HG02759 (cell line): Measurements from ENCODE around the gene FUT7.
A peak's percentile ranks its signal among the peaks of the same experiment; 100 is the strongest.
"Not testable (repeated sequence)": the region's sequence is repeated elsewhere in the genome, so short reads cannot be mapped to it uniquely, and the experiment has no call there.

Source experiments
- ATAC-seq: cut with Tn5 transposase; IDR thresholded peaks from one replicate; pipeline ENCODE4 v1.9.1; 2021; ENCODE audit warnings: mild to moderate bottlenecking, moderate library complexity; ENCODE audit not compliant: unreplicated experiment

FUT7 gene

DNA sequence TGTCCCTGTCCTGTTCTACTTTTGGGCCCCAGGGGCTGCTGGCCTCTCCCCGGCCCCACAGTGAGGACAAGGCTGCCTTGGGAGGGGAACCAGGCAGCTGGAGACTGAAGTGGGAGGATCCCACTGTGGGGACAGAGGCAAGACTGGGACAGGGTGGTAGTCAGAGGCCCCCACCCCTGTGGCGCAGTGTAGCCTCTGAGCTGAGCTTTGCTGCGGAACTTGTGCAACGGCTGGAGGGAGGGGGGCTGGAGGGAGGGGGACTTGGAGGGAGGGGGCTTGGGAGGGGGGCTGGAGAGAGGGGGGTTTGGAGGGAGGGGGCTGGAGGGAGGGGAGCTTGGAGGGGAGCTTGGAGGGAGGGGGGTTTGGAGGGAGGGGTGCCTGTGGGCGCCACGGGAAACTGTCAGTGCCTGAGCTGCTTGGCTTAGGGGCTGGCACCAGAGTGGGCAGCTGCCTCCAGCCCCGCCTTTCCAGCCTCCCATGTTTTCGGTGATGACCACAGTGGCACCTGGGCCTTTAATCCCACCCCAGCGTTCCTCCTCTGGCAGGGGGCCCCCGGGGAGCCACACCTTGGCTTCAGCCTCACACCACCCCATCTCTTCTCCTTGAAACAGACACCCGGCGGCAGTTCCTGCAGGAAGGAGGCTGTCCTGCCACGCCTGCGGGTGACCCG lies 2.3 kb upstream of the FUT7 start:
- peak; percentile 16 for ATAC-seq

DNA sequence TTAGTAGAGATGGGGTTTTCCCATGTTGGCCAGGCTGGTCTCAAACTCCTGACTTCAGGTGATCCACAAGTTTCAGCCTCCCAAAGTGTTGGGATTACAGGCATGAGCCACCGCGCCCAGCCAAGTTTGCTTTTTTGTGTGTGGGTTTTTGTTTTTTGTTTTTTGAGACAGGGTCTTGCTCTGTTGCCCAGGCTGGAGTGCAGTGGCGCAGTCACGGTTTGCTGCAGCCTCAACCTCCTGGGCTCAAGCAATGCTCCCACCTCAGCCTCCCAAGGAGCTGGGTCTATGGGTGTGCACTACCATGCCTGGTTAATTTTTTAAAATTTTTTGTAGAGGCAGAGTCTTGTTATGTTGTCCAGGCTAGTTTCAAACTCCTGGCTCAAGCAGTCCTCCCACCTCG lies 1.6 kb upstream of the FUT7 start:
- not testable (repeated sequence) for ATAC-seq

DNA sequence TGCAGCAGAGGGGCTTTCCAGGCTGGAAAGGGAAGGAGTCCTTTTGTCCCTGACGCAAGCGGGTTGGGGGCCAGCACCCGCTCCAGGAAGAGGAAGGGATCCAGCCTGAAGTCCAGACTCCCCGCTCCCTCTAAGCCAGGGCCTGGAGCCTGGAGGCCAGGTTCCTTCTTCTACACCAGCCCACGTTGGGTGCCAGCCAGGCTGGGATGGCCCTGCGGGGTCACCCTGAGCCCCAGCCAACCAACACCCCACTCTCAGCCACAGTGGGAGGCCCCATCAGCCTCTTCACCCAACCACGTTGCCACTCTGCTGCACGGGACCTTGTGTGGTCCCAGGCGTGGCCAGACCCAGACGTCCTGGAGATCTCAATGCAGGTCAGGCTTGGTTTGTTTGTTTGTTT lies 970 bp upstream of the FUT7 start:
- ATAC-seq: no peak

DNA sequence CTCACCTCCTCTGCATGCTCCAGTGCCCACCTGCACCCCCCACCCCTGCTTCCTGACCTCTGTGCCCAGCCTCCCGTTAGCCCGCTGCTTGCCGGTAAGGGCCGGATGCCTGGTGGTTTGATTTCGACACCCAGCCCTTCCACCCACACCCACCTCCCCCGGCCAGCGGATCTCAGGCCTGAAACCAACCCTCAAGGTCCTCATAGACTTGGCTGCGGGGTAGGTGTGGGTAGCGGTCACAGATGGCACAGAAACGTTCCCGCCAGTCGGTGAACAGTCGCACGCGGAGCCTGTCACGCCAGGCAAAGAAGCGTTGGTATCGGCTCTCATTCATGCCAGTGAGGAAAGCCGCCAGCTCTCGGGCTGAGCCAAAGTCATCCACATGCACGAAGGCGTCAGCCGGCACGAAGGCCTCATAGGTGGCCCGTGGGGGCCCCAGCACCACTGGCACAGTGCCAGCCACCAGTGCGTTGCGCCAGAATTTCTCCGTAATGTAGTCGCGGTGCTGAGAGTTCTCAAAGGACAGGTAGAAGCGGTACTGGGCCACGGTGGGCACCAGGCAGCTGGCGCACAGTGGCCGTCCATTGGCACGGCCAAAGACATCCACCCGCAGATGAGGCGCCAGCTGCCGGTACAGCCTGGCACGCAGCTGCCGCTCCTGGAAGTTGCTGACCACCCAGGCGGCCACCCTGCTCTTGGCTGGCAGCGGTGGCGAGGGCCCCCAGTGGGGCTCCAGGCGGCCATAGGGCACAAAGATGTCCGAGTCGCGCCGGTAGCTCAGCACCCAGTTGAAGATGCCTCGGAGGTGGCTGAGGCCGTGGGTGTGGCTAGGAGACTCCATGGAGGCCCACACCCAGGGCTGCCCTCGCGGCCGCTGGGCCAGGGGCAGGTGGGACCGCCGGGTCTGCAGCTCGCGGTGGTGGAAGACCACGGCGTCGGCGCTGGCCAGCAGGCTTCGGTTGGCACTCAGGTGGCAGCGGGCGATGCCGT lies 1.1 kb downstream of the FUT7 start:
- ATAC-seq: no peak

DNA sequence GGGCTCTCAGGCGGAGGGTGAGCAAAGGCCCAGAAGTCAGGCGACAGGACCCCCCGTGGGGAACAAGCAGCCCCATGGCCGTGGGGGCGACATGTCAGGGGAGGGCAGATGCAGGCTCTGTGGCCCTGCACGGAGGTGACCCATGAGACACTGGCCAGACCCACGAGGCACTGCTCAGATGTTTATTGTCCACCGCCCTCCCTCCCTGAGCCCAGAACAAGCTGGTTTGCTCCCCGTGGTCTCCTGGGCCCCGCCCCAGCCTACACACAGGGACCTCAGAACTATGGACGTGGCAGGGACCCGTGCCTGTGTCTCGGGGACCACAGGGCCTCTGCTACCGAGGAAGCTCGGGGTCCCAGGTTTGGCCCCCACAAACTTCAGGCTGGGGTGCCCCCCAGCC lies 1.9 kb downstream of the FUT7 start:
- no peak for ATAC-seq

DNA sequence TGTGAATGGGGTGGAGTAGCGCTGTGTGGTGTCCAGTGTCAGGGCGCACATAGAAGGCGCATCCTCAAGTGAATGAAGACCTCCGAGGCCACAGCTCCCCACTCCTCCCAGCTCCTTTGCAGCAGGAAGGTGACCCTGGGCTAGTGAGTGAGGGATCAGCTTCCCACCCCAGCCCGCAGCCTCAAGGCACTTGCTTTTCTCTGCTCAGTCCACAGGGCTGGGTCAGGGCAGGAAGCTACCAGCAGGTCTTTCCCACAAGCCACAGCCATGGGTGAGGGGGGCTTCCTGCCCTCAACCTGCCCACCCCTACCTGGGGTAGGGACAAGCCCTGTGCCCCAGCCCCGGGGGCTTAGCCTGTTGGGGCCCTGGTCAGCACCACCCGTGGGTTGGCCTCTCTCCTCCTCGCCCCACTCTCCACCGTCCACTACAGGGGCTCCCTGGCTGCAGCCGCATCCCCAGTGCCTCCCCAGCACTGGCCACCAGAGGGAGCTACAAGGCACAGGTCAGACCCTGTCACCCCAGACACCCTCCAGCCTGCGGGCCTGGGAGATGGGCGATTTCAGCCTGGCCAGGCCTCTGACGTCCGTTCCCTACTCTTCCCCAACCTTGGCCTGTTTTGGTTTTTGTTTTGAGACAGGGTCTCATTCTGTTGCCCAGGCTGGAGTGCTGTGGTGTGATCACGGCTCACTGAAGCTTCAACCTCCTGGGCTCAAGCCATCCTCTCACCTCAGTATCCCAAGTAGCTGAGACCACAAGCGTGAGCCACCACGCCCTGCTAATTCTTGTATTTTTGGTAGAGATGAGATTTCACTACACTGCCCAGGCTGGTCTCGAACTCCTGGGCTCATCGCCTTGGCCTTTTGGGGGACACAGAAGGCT lies 2.6 kb downstream of the FUT7 start:
- ATAC-seq: no peak

DNA sequence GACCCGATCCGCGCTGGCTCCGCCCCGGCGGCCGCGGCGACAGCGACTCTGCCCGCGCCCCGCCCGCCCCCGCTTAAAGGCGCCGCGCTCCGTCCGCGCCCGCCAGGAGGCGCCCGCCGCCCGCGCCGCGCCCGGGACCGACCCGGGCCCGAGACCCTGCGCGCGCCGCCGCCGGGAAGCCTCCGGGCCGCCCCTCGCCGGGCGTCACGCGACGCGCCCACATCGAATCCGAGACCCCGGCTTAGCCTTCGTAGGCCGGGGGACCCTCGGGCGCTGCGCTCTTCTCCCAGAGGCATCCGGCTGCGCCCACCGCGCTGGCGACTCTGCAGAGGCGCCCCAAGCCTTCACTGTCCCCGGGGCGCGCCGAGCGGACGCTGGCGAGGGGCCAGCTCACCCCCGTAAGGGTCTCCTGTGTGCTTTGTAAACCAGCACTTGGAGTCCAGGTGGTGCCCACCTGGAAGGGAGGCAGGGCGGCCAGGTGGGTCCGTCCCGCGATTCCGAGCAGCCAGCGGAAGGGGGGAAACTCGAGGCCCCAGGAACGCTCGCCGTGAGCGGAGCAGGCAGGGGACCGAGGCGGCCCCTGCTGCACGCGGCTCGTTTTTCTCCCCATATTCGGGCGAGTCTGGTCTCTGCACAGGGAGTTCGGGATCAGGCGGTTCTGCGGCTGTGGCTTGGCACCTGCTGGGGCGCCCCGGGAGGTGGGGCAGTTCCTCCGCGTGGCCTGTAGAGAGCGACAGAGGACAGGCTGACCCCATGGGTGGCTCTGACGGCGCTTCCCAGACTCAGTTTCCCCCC lies 3.4 kb downstream of the FUT7 start:
- peak; percentile 58 for ATAC-seq

DNA sequence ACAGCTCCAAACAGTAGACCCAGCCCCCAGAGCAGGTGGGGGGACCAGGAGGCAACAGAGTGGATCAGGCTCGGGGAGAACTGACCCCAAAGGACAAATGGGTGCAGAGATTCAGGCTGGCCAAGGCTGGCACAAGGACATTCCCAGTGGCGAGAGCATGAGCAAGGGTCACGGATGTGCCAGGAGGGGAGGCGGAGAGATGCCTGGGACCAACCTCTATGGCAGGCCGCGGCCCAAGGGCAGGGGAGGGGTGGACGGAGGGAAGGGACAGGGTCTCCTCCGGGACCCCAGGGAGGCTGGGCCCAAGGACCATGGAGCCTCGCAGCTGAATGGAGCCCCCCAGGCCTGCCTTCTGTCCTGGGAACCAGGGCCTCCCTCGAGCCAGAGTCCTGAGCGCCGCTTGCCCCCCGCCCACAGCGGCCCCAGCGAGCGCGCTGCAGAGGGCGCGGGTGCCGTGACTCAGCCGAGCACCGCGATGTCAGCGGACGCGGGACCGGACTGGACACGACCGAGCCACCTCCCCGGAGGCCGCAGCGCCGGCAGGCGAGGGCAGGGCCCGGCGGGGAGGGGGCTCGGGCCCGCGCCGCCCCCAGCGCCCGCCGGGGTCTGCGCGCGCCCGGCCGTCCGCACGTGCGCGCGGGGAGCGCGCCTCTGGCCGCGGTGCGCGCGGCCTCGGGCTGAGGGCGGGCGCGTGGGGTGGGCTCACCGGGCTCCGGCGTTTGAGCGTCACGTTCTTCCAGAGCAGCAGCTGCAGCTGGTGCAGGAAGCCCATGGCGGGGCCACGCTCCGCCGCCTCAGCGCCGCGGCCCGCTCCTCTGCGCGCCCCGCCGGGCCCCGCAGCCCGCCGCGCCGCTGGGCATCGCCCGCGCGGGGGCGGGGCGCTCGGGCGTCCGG lies 4.3 kb downstream of the FUT7 start, which contains the start of gene ABCA2:
Gene ABCA2 (minus strand): TSS at position 869 of the 894 bp plus-strand sequence. CDS start 97 bp downstream, at position 772.
- peak; percentile 18 for ATAC-seq

DNA sequence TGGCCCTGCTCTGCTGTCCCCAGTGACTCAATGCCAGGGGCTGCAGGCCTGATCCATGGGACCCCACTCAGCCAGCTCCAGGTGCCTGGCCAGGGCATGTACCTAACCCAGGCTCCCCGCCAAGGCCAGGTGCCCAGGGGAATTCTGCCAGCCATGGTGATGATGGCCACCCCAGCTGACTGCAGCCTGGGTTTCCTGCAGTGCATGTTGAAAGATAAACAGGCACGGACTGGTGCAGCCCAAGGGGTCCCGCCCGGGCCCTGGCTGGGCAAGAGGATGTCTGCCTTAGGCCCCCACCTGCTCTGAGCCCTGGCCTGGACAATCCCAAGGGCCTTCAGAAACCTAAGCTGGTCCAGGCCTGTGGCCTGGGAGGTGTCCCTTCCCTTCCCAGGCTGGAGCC lies 5.1 kb downstream of the FUT7 start:
- no peak for ATAC-seq

DNA sequence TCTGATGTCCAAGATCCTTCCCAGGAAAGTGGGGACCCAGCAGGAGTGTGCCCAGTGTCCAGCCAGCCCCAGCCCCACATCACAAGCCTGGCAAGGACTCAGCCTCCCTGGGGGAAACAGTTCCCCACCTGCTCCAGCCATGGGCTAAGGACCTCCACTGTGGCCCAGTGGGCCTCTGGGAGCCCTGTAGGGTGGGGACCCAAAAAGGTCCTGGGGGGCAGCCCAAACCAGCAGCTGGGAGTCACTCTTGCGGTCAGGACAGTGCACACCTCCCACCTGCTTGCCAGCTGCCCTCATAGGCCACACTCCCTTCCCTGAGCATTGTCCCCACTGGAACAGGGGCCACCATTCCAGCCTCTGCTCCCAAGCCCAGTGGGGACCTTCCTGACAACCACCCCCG lies 5.5 kb downstream of the FUT7 start:
- no peak for ATAC-seq

DNA sequence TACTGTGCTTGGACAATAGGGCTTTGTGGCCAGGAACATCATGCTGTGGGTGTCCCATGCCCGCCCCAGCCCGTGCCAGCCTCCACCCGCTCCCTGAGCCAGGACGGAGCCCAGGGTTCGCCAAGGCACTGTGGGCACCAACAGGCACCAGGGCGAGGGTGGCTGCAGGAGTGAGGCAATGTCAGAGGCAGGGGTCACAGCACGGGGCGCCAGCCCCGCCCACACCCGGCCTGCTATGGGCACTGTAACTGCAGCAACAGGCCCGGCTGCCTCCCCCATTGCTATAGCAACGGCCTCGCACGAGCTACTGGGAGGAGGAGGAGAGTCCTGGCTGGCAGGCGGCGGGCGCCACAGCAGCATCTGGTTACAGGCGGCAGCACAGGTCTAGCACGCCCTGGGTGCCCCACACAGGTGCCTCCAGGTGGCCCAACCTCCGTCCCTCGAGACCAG lies 6.3 kb downstream of the FUT7 start:
- ATAC-seq: no peak

DNA sequence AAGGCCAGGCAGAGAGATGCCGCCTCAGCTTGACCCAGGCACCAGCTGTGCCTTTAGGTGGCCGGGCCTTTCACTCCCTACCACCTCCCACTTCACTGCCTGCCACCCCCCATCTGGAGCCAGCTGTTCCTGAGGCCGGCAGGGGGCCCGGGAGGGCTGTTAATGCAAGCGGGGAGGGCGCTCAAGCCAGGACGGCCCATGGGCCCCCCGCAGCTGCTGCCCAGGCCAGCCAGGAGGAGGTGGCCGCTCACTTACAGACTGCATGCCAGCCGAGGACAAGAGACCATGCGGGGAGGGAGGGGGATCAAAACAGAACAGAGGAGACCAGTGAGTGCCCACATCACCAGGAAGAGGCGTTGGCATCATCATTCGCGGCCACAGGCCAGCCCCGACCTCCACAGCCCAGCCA lies 8.3 kb downstream of the FUT7 start:
- no peak for ATAC-seq

DNA sequence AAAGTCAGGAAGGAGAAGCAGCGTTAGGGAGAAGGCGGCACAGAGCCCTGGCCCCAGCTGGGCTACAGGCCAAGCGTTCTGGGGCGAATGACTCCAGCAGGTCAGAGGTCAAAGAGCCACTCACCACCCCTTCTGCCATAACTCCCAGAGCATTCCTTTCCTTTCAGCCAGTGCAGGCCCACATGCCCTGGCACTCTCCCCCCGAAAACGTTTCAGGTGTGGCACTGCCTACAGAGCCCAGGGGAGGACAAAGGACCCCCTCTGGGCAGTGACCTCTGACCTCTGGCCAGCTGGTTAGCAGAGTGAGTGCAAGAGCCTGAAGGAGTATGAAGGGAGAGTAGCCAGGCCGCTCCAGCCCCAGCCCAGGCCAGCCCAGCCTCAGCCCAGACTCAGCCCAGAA lies 8.7 kb downstream of the FUT7 start:
- ATAC-seq: no peak

DNA sequence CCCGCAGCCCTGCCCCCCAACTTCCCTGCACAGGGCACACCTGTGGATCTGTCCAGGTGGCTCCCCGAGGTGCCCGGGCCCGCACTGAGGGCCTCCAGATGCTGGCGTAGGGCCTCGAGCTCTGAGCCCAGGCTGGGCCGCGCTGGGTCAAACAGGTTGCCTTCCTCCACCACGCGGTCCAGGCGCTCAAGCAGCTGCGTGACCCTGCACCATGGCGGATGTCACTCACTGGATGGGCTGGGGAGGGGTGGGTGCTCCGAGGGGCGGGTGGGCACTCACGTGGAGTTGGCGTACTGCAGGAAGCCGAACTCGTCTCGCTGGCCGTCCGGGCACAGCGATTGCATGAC lies 9.3 kb downstream of the FUT7 start:
- ATAC-seq: no peak

DNA sequence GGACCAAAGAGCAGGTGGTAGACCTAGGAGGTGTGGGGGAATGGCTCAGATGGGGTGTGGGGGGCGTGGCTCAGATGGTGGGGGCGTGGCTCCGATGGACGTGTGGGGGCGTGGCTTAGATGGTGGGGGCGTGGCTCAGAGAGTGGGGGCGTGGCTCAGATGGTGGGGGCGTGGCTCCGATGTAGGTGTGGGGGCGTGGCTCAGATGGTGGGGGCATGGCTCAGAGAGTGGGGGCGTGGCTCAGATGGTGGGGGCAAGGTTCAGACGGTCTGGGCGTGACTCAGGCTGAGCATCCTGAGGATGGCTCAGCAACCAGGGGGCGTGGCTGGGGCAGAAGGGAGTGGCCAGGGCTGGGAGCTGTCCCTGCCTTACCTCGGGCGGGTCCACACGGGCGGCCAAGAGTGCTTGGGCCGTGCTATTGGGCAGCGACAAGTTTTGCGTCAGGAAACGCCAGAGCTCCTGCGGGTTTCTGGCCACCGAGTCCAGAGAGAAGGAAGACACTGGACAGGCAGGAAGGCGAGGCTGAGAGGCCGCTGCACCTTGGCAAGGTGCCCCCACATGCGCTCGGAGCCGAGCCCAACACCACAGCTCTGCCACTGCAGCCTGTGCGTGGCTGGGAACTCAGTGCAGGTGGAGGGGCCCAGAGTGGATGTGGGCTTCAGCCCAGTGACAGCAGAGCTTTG lies 9.8 kb downstream of the FUT7 start:
- no peak for ATAC-seq

DNA sequence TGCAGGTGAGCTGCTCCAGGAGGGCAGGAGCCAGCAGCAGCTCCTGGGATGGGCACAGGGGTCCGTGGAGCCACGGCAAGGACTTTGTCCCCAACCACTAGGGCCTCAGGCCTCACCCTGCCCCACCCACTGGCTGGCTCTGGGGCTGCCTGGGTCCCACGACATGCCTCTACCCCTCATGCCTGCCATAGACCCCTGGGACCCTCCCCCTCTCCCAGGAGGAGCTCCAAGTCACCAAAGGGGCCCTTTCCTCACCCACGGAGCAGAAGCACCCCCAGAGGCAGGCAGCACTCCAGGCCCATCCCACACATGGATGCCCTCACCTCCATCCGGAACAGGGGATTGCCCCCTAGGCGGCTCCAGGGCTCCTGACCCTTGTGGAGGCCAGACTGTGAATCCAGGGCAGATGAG lies 10.3 kb downstream of the FUT7 start:
- no peak for ATAC-seq

DNA sequence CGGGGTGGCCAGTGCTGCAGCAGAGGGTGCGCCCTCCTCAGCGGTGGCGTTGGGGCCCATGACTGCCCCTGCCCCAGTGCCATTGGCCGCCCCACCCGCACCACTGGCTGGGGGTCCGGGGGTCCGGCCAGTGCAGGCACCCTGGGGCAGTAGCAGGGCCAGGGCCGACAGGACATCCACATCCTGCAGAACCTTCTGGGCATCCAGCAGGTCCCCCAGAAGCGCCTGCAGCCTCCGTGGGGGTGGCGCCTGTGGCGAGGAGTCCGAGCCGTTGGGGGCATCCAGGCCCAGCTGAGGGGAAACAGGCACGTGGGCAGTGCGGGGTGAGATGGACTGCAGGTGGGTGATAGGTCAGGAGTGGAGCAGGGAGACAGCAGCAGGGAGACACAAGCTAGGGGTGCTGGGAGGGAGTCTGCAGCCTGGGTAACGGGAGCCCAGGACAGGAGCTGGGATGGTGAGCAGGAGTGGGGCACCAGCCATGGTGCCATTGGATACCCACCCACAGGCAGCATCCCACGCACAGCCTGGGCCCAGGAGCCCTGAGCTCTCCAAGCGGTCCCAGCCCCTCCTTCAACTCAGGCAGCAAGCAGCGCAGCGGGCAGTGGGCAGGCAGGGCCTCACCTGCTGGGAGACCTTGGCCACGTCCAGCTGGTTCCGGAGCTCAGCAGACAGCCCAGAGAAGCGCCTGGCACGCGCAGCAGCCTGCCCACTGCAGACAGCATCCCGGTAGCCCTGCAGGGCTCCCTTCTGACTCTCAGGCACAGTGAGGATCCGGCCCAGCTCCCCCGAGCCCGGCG lies 10.9 kb downstream of the FUT7 start:
- ATAC-seq: no peak
